A673 (cell line): Measurements from ENCODE around the gene PPFIA2. TPM values are rescaled to one million over a fixed set of nuclear protein-coding genes. Genes with fewer than 3 reads are reported as not detected.

Experiments
- BruUV-seq: library from RNA; stranded (reverse); fragments of 400-500 nt; replicated peaks from 2 replicates; lab custom pipeline; 2021; lab: Mats Ljungman, UMichigan
- CTCF ChIA-PET: fragments of 300-600 bp; sonication (Branson Sonifier 250); formaldehyde crosslinking; loops from one replicate; lab custom pipeline; 2022; ENCODE audit warnings: antibody characterized with exemption; lab: Charles Lee
- POLR2A ChIA-PET: fragments of 300-600 bp; sonication (Branson Sonifier 250); formaldehyde crosslinking; loops from one replicate; lab custom pipeline; 2022; ENCODE audit warnings: antibody characterized with exemption; ENCODE audit not compliant: low non-redundant PET; lab: Charles Lee
- DNase-seq: peaks from one replicate; pipeline ENCODE4 v3.0.0-alpha.2; 2015; ENCODE audit warnings: low spot score
- H3K27ac ChIP-seq: fragments of 200-600 bp; sonication (generic); 2 replicates; pipeline ENCODE4 v1.5.1; 2016; ENCODE audit warnings: mixed run types, low read depth, mild to moderate bottlenecking, mixed read lengths, antibody characterized with exemption, low read length; ENCODE audit not compliant: poor library complexity, severe bottlenecking
- H3K27me3 ChIP-seq: fragments of 200-600 bp; sonication (generic); replicated peaks from 2 replicates; pipeline ENCODE4 v1.6.1; 2017; ENCODE audit warnings: mixed run types, low read depth, mild to moderate bottlenecking, mixed read lengths, antibody characterized with exemption, low read length; ENCODE audit not compliant: insufficient read depth, poor library complexity
- H3K36me3 ChIP-seq: fragments of 200-600 bp; sonication (generic); 2 replicates; pipeline ENCODE4 v1.6.1; 2016; ENCODE audit warnings: mixed run types, mild to moderate bottlenecking, mixed read lengths, antibody characterized with exemption, low read length; ENCODE audit not compliant: insufficient read depth, poor library complexity, severe bottlenecking
- H3K4me1 ChIP-seq: fragments of 200-600 bp; sonication (generic); 2 replicates; pipeline ENCODE4 v1.6.1; 2017; ENCODE audit warnings: mixed run types, mild to moderate bottlenecking, mixed read lengths, antibody characterized with exemption, low read length; ENCODE audit not compliant: insufficient read depth, poor library complexity, severe bottlenecking
- H3K4me3 ChIP-seq: fragments of 200-600 bp; sonication (generic); 2 replicates; pipeline ENCODE4 v1.5.1; 2016; ENCODE audit warnings: low read depth, mixed run types, mild to moderate bottlenecking, mixed read lengths, low read length; ENCODE audit not compliant: poor library complexity, severe bottlenecking
- H3K9me3 ChIP-seq: fragments of 200-600 bp; sonication (generic); 2 replicates; pipeline ENCODE4 v1.6.1; 2016; ENCODE audit warnings: mixed run types, low read depth, mild to moderate bottlenecking, mixed read lengths, antibody characterized with exemption, low read length; ENCODE audit not compliant: poor library complexity, severe bottlenecking
- EZH2 ChIP-seq: fragments of 200-600 bp; sonication (generic); IDR thresholded peaks from 2 replicates; pipeline ENCODE4 v1.6.1; 2017; ENCODE audit warnings: borderline replicate concordance, low read depth, mild to moderate bottlenecking, mixed read lengths, antibody characterized with exemption, low read length; ENCODE audit not compliant: poor library complexity, severe bottlenecking
- intact Hi-C: fragments of 100-400 bp; cut with micrococcal nuclease; formaldehyde crosslinking; loops from one replicate; pipeline ENCODE4 v1.10.0; 2022; ENCODE audit not compliant: unreplicated experiment
- total RNA-seq: library from RNA; stranded (reverse); gene quantifications from 2 replicates; pipeline ENCODE4 v1.2.3, GENCODE V29; 2021
- TF ChIP-seq, protein P1 (sequence below): fragments of 300-800, 200-600 bp; sonication (generic); conservative IDR thresholded peaks from 2 replicates; pipeline ENCODE4 v1.5.1; 2017; ENCODE audit warnings: low read depth, mild to moderate bottlenecking, antibody characterized with exemption, low read length, moderate library complexity, mixed read lengths

Gene PPFIA2
- total RNA-seq, 1 experiment from 2014 or later, result 0.52 TPM

GRCh38 chr12:81327425-81327824 lies 431.7 kb downstream of the PPFIA2 start:
- intact Hi-C loops, result no loop called here
- TF ChIP-seq, protein P1, sequence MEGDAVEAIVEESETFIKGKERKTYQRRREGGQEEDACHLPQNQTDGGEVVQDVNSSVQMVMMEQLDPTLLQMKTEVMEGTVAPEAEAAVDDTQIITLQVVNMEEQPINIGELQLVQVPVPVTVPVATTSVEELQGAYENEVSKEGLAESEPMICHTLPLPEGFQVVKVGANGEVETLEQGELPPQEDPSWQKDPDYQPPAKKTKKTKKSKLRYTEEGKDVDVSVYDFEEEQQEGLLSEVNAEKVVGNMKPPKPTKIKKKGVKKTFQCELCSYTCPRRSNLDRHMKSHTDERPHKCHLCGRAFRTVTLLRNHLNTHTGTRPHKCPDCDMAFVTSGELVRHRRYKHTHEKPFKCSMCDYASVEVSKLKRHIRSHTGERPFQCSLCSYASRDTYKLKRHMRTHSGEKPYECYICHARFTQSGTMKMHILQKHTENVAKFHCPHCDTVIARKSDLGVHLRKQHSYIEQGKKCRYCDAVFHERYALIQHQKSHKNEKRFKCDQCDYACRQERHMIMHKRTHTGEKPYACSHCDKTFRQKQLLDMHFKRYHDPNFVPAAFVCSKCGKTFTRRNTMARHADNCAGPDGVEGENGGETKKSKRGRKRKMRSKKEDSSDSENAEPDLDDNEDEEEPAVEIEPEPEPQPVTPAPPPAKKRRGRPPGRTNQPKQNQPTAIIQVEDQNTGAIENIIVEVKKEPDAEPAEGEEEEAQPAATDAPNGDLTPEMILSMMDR, result no peak; the same call in 1 of the 2 replicates
- no peak for TF ChIP-seq EZH2
- H3K4me3 ChIP-seq, result no peak overlapping the region
- no peak for DNase-seq
- H3K36me3 ChIP-seq, result no peaks in the 10 kb centered on the region
- H3K9me3 ChIP-seq, result no peaks in the 10 kb centered on the region
- H3K27ac ChIP-seq, result no peak overlapping the region
- H3K27me3 ChIP-seq, result no peaks in the 10 kb centered on the region
- ChIA-PET CTCF (no interaction called here), POLR2A (no interaction called here)
- no TSS peak for BruUV-seq
- peaks cover 3% of the 10 kb centered on the region for H3K4me1 ChIP-seq

DNA sequence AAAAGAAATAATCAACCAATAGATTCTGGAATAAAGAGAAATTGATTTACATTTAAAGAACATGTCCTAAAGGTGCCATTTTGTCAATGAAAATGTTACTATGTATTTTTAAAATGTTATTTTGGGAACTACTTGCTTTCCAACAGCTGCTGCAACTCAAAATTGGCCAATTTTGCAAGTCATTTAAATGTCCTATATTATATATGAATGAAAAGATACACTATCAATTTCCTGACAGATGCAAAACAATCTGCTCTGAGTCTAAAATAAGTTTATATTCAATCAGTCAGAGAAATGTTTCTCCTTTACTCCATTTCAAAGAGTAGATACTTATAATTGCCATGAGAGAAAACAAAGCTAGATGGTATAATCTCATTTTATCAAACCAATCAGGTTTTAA lies 434.1 kb downstream of the PPFIA2 start:
- Histone ChIP-seq H3K36me3 (no peaks in the 10 kb centered on the region), H3K4me3 (no peak overlapping the region), H3K27ac (no peak overlapping the region), H3K4me1 (no peaks in the 10 kb centered on the region), H3K9me3 (no peaks in the 10 kb centered on the region), H3K27me3 (no peaks in the 10 kb centered on the region)
- intact Hi-C loops, result no loop called here
- TF ChIP-seq EZH2, result no peak
- TF ChIP-seq, protein P1, result no peak
- CTCF ChIA-PET, result no interaction called here
- DNase-seq, result no peak
- no TSS peak for BruUV-seq
- POLR2A ChIA-PET, result no interaction called here

DNA sequence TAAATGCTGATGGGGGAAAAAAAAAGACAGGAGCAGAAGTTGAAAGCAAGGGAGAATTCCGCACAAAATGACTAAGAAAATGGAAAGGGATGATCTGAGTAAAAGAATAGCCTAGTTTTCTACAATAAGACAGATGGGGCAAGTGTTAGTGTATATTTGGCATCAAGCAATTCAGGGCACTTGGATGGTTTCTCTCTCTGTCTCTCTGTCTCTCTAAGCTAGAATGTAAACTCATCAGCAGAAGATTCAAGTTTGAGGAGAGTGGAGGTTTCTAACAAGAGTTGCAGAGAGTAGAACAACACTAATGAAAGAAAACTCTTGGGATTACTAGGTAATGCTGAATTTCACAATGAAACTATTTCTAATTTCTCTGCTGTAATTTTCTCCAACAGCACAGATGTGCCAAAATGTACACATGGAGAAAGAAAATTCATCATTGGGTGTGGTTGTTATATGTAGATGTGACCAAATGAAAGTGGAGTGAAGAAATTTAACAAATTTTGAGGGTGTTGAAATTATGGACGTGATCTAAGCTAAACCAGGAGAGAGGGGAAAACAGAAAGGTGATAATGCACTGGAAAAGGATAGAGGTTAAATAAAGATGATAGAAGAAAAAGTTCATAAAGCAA lies 444.1 kb downstream of the PPFIA2 start:
- H3K4me3 ChIP-seq, result no peak overlapping the region

More for the DNA sequence above, 444.1 kb downstream of the PPFIA2 start:
- no peak for DNase-seq
- intact Hi-C loops, result no loop called here
- H3K27me3 ChIP-seq, result no peaks in the 10 kb centered on the region
- POLR2A ChIA-PET, result no interaction called here
- no peak overlapping the region for H3K27ac ChIP-seq
- H3K36me3 ChIP-seq, result no peaks in the 10 kb centered on the region
- no TSS peak for BruUV-seq
- H3K9me3 ChIP-seq, result no peaks in the 10 kb centered on the region
- no peak for TF ChIP-seq EZH2
- TF ChIP-seq, protein P1, result no peak
- no peaks in the 10 kb centered on the region for H3K4me1 ChIP-seq
- CTCF ChIA-PET, result no interaction called here
